UCSD-AML1 (cell line): ENCODE measurements around the gene GSK3B.
"Not testable (repeated sequence)": the region's sequence is repeated elsewhere in the genome, so short reads cannot be mapped to it uniquely, and the experiment has no call there.

Experiments used
- DNase-seq: peaks from one replicate; lab custom pipeline; 2025; ENCODE audit not compliant: unreplicated experiment; lab: John Stamatoyannopoulos, UW

GSK3B gene

GRCh38 chr3:120021523-120021922, 72.7 kb downstream of the GSK3B start:
- no peak for DNase-seq

GRCh38 chr3:120018299-120018698, 75.9 kb downstream of the GSK3B start:
- DNase-seq, result no peak

- DNase-seq, result no peak
Observed at GRCh38 chr3:120017692-120018091, 76.6 kb downstream of the GSK3B start.

GRCh38 chr3:120013481-120013880, 80.8 kb downstream of the GSK3B start:
- no peak for DNase-seq

GRCh38 chr3:120005741-120006140, 88.5 kb downstream of the GSK3B start:
- not testable (repeated sequence) for DNase-seq

GRCh38 chr3:120004008-120004498, 90.2 kb downstream of the GSK3B start:
- not testable (repeated sequence) for DNase-seq

GRCh38 chr3:119998166-119998565, 96.1 kb downstream of the GSK3B start:
- no peak for DNase-seq

- DNase-seq, result no peak
Observed at GRCh38 chr3:119990888-119991287, 103.4 kb downstream of the GSK3B start.

- no peak for DNase-seq
Observed at GRCh38 chr3:119989981-119990655, 104.1 kb downstream of the GSK3B start.

GRCh38 chr3:119986812-119987211, 107.4 kb downstream of the GSK3B start:
- DNase-seq, result not testable (repeated sequence)

- no peak for DNase-seq
Observed at GRCh38 chr3:119981386-119981785, 112.9 kb downstream of the GSK3B start.

GRCh38 chr3:119978554-119979208, 115.6 kb downstream of the GSK3B start:
- no peak for DNase-seq

- DNase-seq, result no peak
Observed at GRCh38 chr3:119977353-119977752, 116.9 kb downstream of the GSK3B start.

GRCh38 chr3:119976214-119976613, 118.0 kb downstream of the GSK3B start:
- no peak for DNase-seq

- DNase-seq, result no peak
Observed at GRCh38 chr3:119974656-119975055, 119.6 kb downstream of the GSK3B start.

- DNase-seq, result no peak
Observed at GRCh38 chr3:119973018-119973646, 121.1 kb downstream of the GSK3B start.

GRCh38 chr3:119969759-119970158, 124.5 kb downstream of the GSK3B start:
- DNase-seq, result no peak

- DNase-seq, result no peak
Observed at GRCh38 chr3:119967353-119968006, 126.8 kb downstream of the GSK3B start.

GRCh38 chr3:119965692-119966091, 128.6 kb downstream of the GSK3B start:
- DNase-seq, result no peak

- no peak for DNase-seq
Observed at GRCh38 chr3:119964294-119964693, 130.0 kb downstream of the GSK3B start.

- no peak for DNase-seq
Observed at GRCh38 chr3:119955972-119956371, 138.3 kb downstream of the GSK3B start.
